GM23338 (cell line): ENCODE results near the gene LCP2. TPM values are rescaled to one million over a fixed set of nuclear protein-coding genes. Genes with fewer than 3 reads are reported as not detected.

Source experiments
- ATAC-seq: fragments of 200-7000 bp; cut with Tn5 transposase; 3 replicates; pipeline ENCODE4 v1.9.1; 2020
- DNase-seq: peaks from one replicate; pipeline ENCODE4 v3.0.0-alpha.2; 2015; ENCODE audit warnings: low spot score
- H2AFZ ChIP-seq: fragments of 200-600 bp; sonication (generic); 2 replicates; pipeline ENCODE4 v1.8.0; 2016; ENCODE audit warnings: antibody characterized with exemption, mild to moderate bottlenecking, moderate library complexity
- H3F3A ChIP-seq: fragments of 200-600 bp; sonication (generic); replicated peaks from 2 replicates; pipeline ENCODE4 v1.8.0; 2017; ENCODE audit warnings: antibody characterized with exemption, mixed run types, low read depth
- H3K27ac ChIP-seq: fragments of 200-600 bp; sonication (generic); 2 replicates; pipeline ENCODE4 v1.6.1; 2016; ENCODE audit warnings: low read depth
- H3K27me3 ChIP-seq: fragments of 200-600 bp; sonication (generic); 2 replicates; pipeline ENCODE4 v1.8.0; 2016; ENCODE audit warnings: mild to moderate bottlenecking, mixed run types, moderate library complexity; ENCODE audit not compliant: insufficient read depth
- H3K36me3 ChIP-seq: fragments of 200-600 bp; sonication (generic); 2 replicates; pipeline ENCODE4 v1.8.0; 2016; ENCODE audit warnings: mild to moderate bottlenecking; ENCODE audit not compliant: insufficient read depth
- H3K4me1 ChIP-seq: fragments of 200-600 bp; sonication (generic); 2 replicates; pipeline ENCODE4 v1.8.0; 2016; ENCODE audit warnings: mild to moderate bottlenecking, moderate library complexity; ENCODE audit not compliant: insufficient read depth
- H3K4me2 ChIP-seq: fragments of 200-600 bp; sonication (generic); 2 replicates; pipeline ENCODE4 v1.7.1; 2017; ENCODE audit warnings: mixed run types
- H3K4me3 ChIP-seq: fragments of 200-600 bp; sonication (generic); 2 replicates; pipeline ENCODE4 v1.6.1; 2016; ENCODE audit warnings: mixed run types
- H3K79me2 ChIP-seq: fragments of 200-600 bp; sonication (generic); replicated peaks from 2 replicates; pipeline ENCODE4 v1.8.0; 2017; ENCODE audit warnings: mild to moderate bottlenecking; ENCODE audit not compliant: insufficient read depth
- H3K9me2 ChIP-seq: fragments of 200-600 bp; sonication (generic); 2 replicates; pipeline ENCODE4 v1.8.0; 2017; ENCODE audit not compliant: insufficient read depth
- H4K20me1 ChIP-seq: fragments of 200-600 bp; sonication (generic); replicated peaks from 2 replicates; pipeline ENCODE4 v1.8.0; 2017; ENCODE audit warnings: mild to moderate bottlenecking; ENCODE audit not compliant: insufficient read depth
- H3K27ac Mint-ChIP-seq: 2 replicates; pipeline ENCODE4 v1.8.0; 2020; ENCODE audit warnings: inconsistent platforms, mild to moderate bottlenecking, moderate library complexity, mixed read lengths
- H3K27me3 Mint-ChIP-seq: 3 replicates; pipeline ENCODE4 v1.8.0; 2022; ENCODE audit warnings: low read depth, mild to moderate bottlenecking, moderate library complexity, mixed read lengths, inconsistent platforms; ENCODE audit not compliant: insufficient read depth, poor library complexity
- H3K36me3 Mint-ChIP-seq: 3 replicates; pipeline ENCODE4 v1.8.0; 2021; ENCODE audit warnings: low read depth, mild to moderate bottlenecking, inconsistent platforms, moderate library complexity, mixed read lengths
- H3K4me1 Mint-ChIP-seq: 3 replicates; pipeline ENCODE4 v1.8.0; 2020; ENCODE audit warnings: mild to moderate bottlenecking, inconsistent platforms, mixed read lengths
- H3K4me3 Mint-ChIP-seq: 3 replicates; pipeline ENCODE4 v1.8.0; 2021; ENCODE audit warnings: moderate library complexity, mild to moderate bottlenecking, inconsistent platforms, mixed read lengths
- H3K9me3 Mint-ChIP-seq: 3 replicates; pipeline ENCODE4 v1.8.0; 2020; ENCODE audit warnings: moderate library complexity, mild to moderate bottlenecking, inconsistent platforms, mixed read lengths
- CREB1 ChIP-seq: fragments of 250-450 bp; sonication (Bioruptor Pico); IDR thresholded peaks from 2 replicates; pipeline ENCODE4 v1.5.0; 2020; ENCODE audit warnings: low read depth, mild to moderate bottlenecking, moderate library complexity
- JUNB ChIP-seq: IDR thresholded peaks from one replicate; pipeline ENCODE4 v1.6.1; 2016; ENCODE audit warnings: antibody characterized with exemption; ENCODE audit not compliant: unreplicated experiment
- POLR2AphosphoS5 ChIP-seq: IDR thresholded peaks from 2 replicates; pipeline ENCODE4 v1.6.1; 2016; ENCODE audit warnings: antibody characterized with exemption, low read depth
- ZNF114 ChIP-seq: fragments of 250-450 bp; sonication (Bioruptor Pico); IDR thresholded peaks from 2 replicates; pipeline ENCODE4 v1.5.0; 2020; ENCODE audit warnings: mild to moderate bottlenecking, moderate library complexity
- polyA plus RNA-seq: library from polyadenylated mRNA; unstranded; fragments of >200 nt; fragmentation: Nextera tagmentation; extraction: Ambion mirVana; gene quantifications from 2 replicates; pipeline ENCODE4 v1.2.1, GENCODE V29; 2016
- total RNA-seq: library from RNA; depleted of rRNA; stranded (reverse); fragments of >200 nt; shearing (Covaris generic); gene quantifications from 2 replicates; pipeline ENCODE4 v1.2.3, GENCODE V29; 2014
- TF ChIP-seq, protein P1 (sequence below): fragments of 250-450 bp; sonication (Bioruptor Pico); IDR thresholded peaks from 2 replicates; pipeline ENCODE4 v1.5.0; 2020; ENCODE audit warnings: mild to moderate bottlenecking, moderate library complexity
- TF ChIP-seq, protein P2 (sequence below), 2 experiments: fragments of 200-600 bp in 1 of 2; sonication (generic) in 1 of 2; conservative IDR thresholded peaks; 2 replicates each; pipeline versions ENCODE4 v1.5.1 to v1.6.1; 2016 to 2017; ENCODE audit warnings: antibody characterized with exemption in 2 of 2, low read depth in 2 of 2, mild to moderate bottlenecking in 2 of 2, moderate library complexity in 1 of 2

Gene LCP2
- total and polyA plus RNA-seq, 2 experiments from 2014 or later = 0.26 to 0.38 TPM

GRCh38 chr5:170292179-170293104 lies 5.1 kb downstream of the LCP2 start (continued):
- TF ChIP-seq, protein P1, sequence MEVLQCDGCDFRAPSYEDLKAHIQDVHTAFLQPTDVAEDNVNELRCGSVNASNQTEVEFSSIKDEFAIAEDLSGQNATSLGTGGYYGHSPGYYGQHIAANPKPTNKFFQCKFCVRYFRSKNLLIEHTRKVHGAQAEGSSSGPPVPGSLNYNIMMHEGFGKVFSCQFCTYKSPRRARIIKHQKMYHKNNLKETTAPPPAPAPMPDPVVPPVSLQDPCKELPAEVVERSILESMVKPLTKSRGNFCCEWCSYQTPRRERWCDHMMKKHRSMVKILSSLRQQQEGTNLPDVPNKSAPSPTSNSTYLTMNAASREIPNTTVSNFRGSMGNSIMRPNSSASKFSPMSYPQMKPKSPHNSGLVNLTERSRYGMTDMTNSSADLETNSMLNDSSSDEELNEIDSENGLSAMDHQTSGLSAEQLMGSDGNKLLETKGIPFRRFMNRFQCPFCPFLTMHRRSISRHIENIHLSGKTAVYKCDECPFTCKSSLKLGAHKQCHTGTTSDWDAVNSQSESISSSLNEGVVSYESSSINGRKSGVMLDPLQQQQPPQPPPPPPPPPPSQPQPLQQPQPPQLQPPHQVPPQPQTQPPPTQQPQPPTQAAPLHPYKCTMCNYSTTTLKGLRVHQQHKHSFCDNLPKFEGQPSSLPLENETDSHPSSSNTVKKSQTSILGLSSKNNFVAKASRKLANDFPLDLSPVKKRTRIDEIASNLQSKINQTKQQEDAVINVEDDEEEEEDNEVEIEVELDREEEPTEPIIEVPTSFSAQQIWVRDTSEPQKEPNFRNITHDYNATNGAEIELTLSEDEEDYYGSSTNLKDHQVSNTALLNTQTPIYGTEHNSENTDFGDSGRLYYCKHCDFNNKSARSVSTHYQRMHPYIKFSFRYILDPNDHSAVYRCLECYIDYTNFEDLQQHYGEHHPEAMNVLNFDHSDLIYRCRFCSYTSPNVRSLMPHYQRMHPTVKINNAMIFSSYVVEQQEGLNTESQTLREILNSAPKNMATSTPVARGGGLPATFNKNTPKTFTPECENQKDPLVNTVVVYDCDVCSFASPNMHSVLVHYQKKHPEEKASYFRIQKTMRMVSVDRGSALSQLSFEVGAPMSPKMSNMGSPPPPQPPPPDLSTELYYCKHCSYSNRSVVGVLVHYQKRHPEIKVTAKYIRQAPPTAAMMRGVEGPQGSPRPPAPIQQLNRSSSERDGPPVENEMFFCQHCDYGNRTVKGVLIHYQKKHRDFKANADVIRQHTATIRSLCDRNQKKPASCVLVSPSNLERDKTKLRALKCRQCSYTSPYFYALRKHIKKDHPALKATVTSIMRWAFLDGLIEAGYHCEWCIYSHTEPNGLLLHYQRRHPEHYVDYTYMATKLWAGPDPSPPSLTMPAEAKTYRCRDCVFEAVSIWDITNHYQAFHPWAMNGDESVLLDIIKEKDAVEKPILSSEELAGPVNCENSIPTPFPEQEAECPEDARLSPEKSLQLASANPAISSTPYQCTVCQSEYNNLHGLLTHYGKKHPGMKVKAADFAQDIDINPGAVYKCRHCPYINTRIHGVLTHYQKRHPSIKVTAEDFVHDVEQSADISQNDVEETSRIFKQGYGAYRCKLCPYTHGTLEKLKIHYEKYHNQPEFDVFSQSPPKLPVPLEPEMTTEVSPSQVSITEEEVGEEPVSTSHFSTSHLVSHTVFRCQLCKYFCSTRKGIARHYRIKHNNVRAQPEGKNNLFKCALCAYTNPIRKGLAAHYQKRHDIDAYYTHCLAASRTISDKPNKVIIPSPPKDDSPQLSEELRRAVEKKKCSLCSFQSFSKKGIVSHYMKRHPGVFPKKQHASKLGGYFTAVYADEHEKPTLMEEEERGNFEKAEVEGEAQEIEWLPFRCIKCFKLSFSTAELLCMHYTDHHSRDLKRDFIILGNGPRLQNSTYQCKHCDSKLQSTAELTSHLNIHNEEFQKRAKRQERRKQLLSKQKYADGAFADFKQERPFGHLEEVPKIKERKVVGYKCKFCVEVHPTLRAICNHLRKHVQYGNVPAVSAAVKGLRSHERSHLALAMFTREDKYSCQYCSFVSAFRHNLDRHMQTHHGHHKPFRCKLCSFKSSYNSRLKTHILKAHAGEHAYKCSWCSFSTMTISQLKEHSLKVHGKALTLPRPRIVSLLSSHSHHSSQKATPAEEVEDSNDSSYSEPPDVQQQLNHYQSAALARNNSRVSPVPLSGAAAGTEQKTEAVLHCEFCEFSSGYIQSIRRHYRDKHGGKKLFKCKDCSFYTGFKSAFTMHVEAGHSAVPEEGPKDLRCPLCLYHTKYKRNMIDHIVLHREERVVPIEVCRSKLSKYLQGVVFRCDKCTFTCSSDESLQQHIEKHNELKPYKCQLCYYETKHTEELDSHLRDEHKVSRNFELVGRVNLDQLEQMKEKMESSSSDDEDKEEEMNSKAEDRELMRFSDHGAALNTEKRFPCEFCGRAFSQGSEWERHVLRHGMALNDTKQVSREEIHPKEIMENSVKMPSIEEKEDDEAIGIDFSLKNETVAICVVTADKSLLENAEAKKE (CRISPR knock-in tag) = no peak
- TF ChIP-seq JUNB = no peak

DNA sequence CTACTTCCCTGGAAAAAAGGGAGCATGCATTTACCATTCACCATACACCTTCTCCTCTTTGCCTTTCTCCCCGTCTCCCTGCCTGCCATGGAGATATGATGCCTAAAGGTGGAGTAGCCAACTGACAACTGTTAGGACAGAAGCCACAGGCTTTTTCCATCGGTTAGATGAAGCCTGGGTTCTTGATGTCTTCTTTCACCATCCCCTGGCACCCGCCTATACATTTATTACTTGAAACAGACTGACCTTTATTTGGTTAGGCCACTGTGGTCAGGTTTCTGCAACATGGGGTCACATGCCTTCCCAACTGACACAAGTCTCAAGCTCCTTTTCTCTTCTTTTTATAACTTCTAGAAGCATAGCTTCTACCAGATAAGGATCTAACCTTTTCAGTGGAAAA lies 7.1 kb downstream of the LCP2 start:
- Histone ChIP-seq H3K27me3 (no peaks in the 10 kb centered on the region), H3K4me1 (peaks cover 15% of the 10 kb centered on the region), H3K36me3 (no peaks in the 10 kb centered on the region), H3K27ac (no peak overlapping the region), H3K4me3 (no peak overlapping the region), H2AFZ (no peak overlapping the region), H3F3A (no peaks in the 10 kb centered on the region), H3K4me2 (no peak overlapping the region), H3K79me2 (no peaks in the 10 kb centered on the region), H4K20me1 (no peaks in the 10 kb centered on the region), H3K9me2 (0 out of 2 replicates have a peak, but pooled peaks cover 9% of the 10 kb centered on the region)
- peaks cover 22% of the 10 kb centered on the region for H3K36me3 Mint-ChIP-seq
- TF ChIP-seq ZNF114 (CRISPR knock-in tag) (no peak), POLR2AphosphoS5 (no peak), CREB1 (CRISPR knock-in tag) (no peak)
- TF ChIP-seq, protein P2, sequence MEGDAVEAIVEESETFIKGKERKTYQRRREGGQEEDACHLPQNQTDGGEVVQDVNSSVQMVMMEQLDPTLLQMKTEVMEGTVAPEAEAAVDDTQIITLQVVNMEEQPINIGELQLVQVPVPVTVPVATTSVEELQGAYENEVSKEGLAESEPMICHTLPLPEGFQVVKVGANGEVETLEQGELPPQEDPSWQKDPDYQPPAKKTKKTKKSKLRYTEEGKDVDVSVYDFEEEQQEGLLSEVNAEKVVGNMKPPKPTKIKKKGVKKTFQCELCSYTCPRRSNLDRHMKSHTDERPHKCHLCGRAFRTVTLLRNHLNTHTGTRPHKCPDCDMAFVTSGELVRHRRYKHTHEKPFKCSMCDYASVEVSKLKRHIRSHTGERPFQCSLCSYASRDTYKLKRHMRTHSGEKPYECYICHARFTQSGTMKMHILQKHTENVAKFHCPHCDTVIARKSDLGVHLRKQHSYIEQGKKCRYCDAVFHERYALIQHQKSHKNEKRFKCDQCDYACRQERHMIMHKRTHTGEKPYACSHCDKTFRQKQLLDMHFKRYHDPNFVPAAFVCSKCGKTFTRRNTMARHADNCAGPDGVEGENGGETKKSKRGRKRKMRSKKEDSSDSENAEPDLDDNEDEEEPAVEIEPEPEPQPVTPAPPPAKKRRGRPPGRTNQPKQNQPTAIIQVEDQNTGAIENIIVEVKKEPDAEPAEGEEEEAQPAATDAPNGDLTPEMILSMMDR (conservative IDR thresholded peaks at IDR 0.05; ENCODE audit: low read depth in 2 of 2) = no peak
- H3K9me3 Mint-ChIP-seq = peaks cover 29% of the 10 kb centered on the region
- H3K27ac Mint-ChIP-seq = no peak overlapping the region
- H3K27me3 Mint-ChIP-seq = peaks cover 22% of the 10 kb centered on the region
- DNase-seq (no peak), ATAC-seq (no peak)
- peaks cover 15% of the 10 kb centered on the region for H3K4me1 Mint-ChIP-seq
- H3K4me3 Mint-ChIP-seq = no peak overlapping the region
